Astrocyte (in vitro differentiated cells and primary cell): Measurements from ENCODE around the gene RBM14. TPM values are rescaled to one million over a fixed set of nuclear protein-coding genes. Genes with fewer than 3 reads are reported as not detected.

Experiments
- DNase-seq: peaks from one replicate; pipeline ENCODE4 v3.0.0-alpha.2; 2010; ENCODE audit warnings: low read depth
- FAIRE-seq: peaks from 2 replicates; lab custom pipeline; 2011; peaks lifted over from hg19 to GRCh38; lab: Jason Lieb, UNC
- H2AFZ ChIP-seq: 2 replicates; pipeline ENCODE4 v1.6.0; 2012; ENCODE audit warnings: low read depth, low read length, inconsistent platforms
- H3K27ac ChIP-seq: 2 replicates; pipeline ENCODE4 v1.5.1; 2011; ENCODE audit warnings: low read depth, low read length, inconsistent platforms
- H3K27me3 ChIP-seq: 2 replicates; pipeline ENCODE4 v1.6.0; 2011; ENCODE audit warnings: low read length, inconsistent platforms; ENCODE audit not compliant: insufficient read depth
- H3K36me3 ChIP-seq: 2 replicates; pipeline ENCODE4 v1.5.1; 2011; ENCODE audit warnings: low read length, inconsistent platforms; ENCODE audit not compliant: insufficient read depth
- H3K4me1 ChIP-seq: 2 replicates; pipeline ENCODE4 v1.5.1; 2011; ENCODE audit warnings: low read length, inconsistent platforms; ENCODE audit not compliant: insufficient read depth
- H3K4me2 ChIP-seq: 2 replicates; pipeline ENCODE4 v1.6.0; 2012; ENCODE audit warnings: low read length, inconsistent platforms
- H3K4me3 ChIP-seq: 2 replicates; pipeline ENCODE4 v1.5.1; 2011; ENCODE audit warnings: low read depth, mild to moderate bottlenecking, low read length, inconsistent platforms; ENCODE audit not compliant: insufficient read depth
- H3K79me2 ChIP-seq: 2 replicates; pipeline ENCODE4 v1.6.0; 2012; ENCODE audit warnings: mild to moderate bottlenecking, low read length, inconsistent platforms; ENCODE audit not compliant: insufficient read depth
- H3K9ac ChIP-seq: 2 replicates; pipeline ENCODE4 v1.6.0; 2012; ENCODE audit warnings: mild to moderate bottlenecking, low read length, inconsistent platforms
- H3K9me3 ChIP-seq: 2 replicates; pipeline ENCODE4 v1.5.1; 2012; ENCODE audit warnings: low read depth, mild to moderate bottlenecking, low read length, inconsistent platforms; ENCODE audit not compliant: insufficient read depth
- H4K20me1 ChIP-seq: 2 replicates; pipeline ENCODE4 v1.6.0; 2012; ENCODE audit warnings: low read length, inconsistent platforms; ENCODE audit not compliant: insufficient read depth
- H3K27ac Mint-ChIP-seq: one replicate; pipeline ENCODE4 v1.8.0; 2021; ENCODE audit warnings: mild to moderate bottlenecking, mixed read lengths; ENCODE audit not compliant: unreplicated experiment
- H3K27me3 Mint-ChIP-seq: one replicate; pipeline ENCODE4 v1.8.0; 2021; ENCODE audit warnings: low read depth, mixed read lengths; ENCODE audit not compliant: unreplicated experiment
- H3K36me3 Mint-ChIP-seq: one replicate; pipeline ENCODE4 v1.8.0; 2021; ENCODE audit warnings: low read depth, mixed read lengths; ENCODE audit not compliant: unreplicated experiment
- H3K4me1 Mint-ChIP-seq: one replicate; pipeline ENCODE4 v1.8.0; 2021; ENCODE audit warnings: low read depth, mixed read lengths; ENCODE audit not compliant: unreplicated experiment
- H3K4me3 Mint-ChIP-seq: one replicate; pipeline ENCODE4 v1.8.0; 2021; ENCODE audit warnings: mild to moderate bottlenecking, moderate library complexity, mixed read lengths; ENCODE audit not compliant: unreplicated experiment
- H3K9me3 Mint-ChIP-seq: one replicate; pipeline ENCODE4 v1.8.0; 2021; ENCODE audit warnings: mild to moderate bottlenecking, mixed read lengths; ENCODE audit not compliant: unreplicated experiment
- EZH2 ChIP-seq: IDR thresholded peaks from 2 replicates; pipeline ENCODE4 v1.6.1; 2012; ENCODE audit warnings: mild to moderate bottlenecking, low read length, inconsistent platforms; ENCODE audit not compliant: insufficient read depth
- total RNA-seq: library from RNA; stranded (reverse); gene quantifications from 2 replicates; pipeline ENCODE4 v1.2.1, GENCODE V29; 2021
- TF ChIP-seq, protein P1 (sequence below): IDR thresholded peaks from 2 replicates; pipeline ENCODE4 v1.5.1; 2011; ENCODE audit warnings: low read depth, mild to moderate bottlenecking, inconsistent platforms, low read length, moderate library complexity; ENCODE audit not compliant: insufficient read depth

RBM14 gene
- total RNA-seq, 1 donor from 2014 or later = 59.7 TPM

DNA sequence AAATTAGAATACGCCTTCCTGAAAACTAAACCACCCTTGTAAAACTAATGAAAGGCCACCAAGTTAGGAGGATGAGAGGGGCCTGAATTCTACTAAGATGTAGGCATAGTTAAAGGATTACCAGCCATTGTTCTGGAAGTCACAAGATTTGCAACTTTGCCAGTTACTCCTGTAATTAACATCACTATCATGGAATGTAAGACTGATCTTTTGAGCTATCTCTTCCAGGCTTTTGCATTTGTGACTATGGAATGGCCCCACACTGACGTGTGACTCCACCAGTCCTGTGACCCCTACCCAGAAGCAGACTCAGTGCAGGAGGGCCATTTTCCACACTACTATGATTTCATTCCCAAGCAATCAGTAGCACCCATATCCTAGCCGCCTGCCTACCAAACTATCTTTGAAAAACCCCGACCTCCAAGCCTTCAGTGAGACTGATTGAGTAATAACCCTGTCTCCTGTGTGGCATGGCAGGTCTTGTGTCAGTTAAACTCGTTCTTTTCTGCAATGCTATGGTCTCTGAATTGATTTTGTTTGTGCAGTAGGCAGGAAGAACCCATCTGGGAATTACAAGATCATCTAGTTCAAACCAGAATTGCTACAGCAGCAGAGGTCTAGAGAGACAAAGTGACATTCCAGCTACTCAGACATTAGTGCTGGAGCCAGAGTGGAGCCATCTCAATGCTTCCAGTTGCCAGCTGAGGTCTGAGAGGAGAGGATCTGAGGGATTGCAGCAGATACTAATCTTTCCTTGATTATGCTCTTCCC lies 46.2 kb upstream of the RBM14 start:
- H4K20me1 ChIP-seq = no peaks in the 10 kb centered on the region
- H3K36me3 ChIP-seq = no peaks in the 10 kb centered on the region
- Mint-ChIP-seq H3K9me3 (peaks cover 9% of the 10 kb centered on the region), H3K4me3 (no peak overlapping the region), H3K36me3 (no peaks in the 10 kb centered on the region), H3K4me1 (peaks cover 10% of the 10 kb centered on the region), H3K27me3 (peaks cover 24% of the 10 kb centered on the region), H3K27ac (no peak overlapping the region)
- no peak overlapping the region for H3K4me2 ChIP-seq
- H3K4me3 ChIP-seq = no peak overlapping the region
- FAIRE-seq = no peak
- H3K9me3 ChIP-seq = no peaks in the 10 kb centered on the region
- no peak for TF ChIP-seq EZH2
- TF ChIP-seq, protein P1, sequence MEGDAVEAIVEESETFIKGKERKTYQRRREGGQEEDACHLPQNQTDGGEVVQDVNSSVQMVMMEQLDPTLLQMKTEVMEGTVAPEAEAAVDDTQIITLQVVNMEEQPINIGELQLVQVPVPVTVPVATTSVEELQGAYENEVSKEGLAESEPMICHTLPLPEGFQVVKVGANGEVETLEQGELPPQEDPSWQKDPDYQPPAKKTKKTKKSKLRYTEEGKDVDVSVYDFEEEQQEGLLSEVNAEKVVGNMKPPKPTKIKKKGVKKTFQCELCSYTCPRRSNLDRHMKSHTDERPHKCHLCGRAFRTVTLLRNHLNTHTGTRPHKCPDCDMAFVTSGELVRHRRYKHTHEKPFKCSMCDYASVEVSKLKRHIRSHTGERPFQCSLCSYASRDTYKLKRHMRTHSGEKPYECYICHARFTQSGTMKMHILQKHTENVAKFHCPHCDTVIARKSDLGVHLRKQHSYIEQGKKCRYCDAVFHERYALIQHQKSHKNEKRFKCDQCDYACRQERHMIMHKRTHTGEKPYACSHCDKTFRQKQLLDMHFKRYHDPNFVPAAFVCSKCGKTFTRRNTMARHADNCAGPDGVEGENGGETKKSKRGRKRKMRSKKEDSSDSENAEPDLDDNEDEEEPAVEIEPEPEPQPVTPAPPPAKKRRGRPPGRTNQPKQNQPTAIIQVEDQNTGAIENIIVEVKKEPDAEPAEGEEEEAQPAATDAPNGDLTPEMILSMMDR = no peak
- H3K27ac ChIP-seq = no peak overlapping the region
- DNase-seq = no peak
- no peak overlapping the region for H3K9ac ChIP-seq
- H3K79me2 ChIP-seq = no peaks in the 10 kb centered on the region
- H3K27me3 ChIP-seq = peaks cover 6% of the 10 kb centered on the region
- H2AFZ ChIP-seq = no peak overlapping the region
- H3K4me1 ChIP-seq = peaks cover 9% of the 10 kb centered on the region

DNA sequence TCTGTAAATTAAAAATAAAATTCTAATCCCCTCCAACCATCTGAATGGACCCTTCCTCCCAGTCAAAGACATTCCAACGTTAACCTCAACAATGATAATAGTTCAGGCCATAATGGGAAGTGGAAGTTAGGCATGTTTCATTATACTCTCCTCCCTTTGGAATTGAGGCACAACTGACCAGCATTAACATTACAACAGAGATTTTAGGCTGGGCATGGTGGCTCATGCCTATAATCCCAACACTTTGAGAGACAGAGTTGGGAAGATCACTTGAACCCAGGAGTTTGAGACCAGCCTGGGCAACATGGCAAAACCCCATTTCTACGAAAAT lies 45.6 kb upstream of the RBM14 start:
- Mint-ChIP-seq H3K27ac (no peak overlapping the region), H3K4me3 (no peak overlapping the region), H3K4me1 (peaks cover 10% of the 10 kb centered on the region), H3K36me3 (no peaks in the 10 kb centered on the region), H3K9me3 (peaks cover 9% of the 10 kb centered on the region), H3K27me3 (peaks cover 24% of the 10 kb centered on the region)
- Histone ChIP-seq H3K27me3 (peaks cover 6% of the 10 kb centered on the region), H4K20me1 (no peaks in the 10 kb centered on the region), H3K36me3 (no peaks in the 10 kb centered on the region), H3K27ac (no peak overlapping the region), H3K4me2 (no peak overlapping the region), H3K9me3 (no peaks in the 10 kb centered on the region), H3K4me1 (peaks cover 9% of the 10 kb centered on the region), H3K9ac (no peak overlapping the region), H3K79me2 (no peaks in the 10 kb centered on the region), H3K4me3 (no peak overlapping the region), H2AFZ (no peak overlapping the region)
- TF ChIP-seq EZH2 = no peak
- TF ChIP-seq, protein P1 = no peak
- FAIRE-seq (no peak), DNase-seq (no peak)

DNA sequence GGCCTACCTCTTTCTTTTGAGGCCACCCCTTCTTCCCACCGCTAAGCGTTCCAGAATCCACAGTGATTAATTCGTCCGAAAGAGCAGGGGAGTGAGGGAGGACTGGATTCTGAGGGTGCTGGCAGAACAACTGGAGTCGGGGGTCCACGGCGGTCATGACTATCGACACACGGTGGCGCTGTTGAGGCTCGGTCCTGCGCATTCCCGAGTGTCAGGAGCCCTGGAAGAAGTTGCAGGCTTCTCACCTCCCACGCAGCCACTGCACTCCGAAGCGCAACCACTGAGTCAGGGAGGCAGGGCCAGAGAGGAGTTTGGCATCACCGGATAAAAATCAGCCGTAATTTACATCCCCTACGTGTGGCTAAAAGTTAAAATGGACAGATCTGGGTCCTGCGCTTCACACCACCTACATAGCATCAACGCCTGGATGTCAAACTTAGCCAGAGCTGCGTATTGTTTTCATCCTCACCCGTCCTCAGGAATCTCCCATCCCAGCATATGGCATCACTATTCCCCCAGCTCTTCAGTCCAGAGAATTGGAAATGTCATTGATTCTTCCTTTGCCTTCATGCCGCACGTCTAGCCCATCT lies 37.3 kb upstream of the RBM14 start:
- Histone ChIP-seq H2AFZ (peak overlapping the region; percentile 55), H3K4me1 (no peaks in the 10 kb centered on the region), H3K9me3 (no peaks in the 10 kb centered on the region), H4K20me1 (no peaks in the 10 kb centered on the region), H3K36me3 (no peaks in the 10 kb centered on the region), H3K9ac (no peak overlapping the region), H3K27ac (no peak overlapping the region), H3K79me2 (no peaks in the 10 kb centered on the region), H3K27me3 (no peaks in the 10 kb centered on the region), H3K4me3 (no peak overlapping the region), H3K4me2 (peak overlapping the region; percentile 70)
- Mint-ChIP-seq H3K36me3 (no peaks in the 10 kb centered on the region), H3K4me1 (no peaks in the 10 kb centered on the region), H3K27me3 (peaks cover 17% of the 10 kb centered on the region), H3K4me3 (no peak overlapping the region), H3K9me3 (peaks cover 20% of the 10 kb centered on the region), H3K27ac (no peak overlapping the region)
- DNase-seq (peak; percentile 61), FAIRE-seq (no peak)
- TF ChIP-seq, protein P1 = peak; percentile 72
- TF ChIP-seq EZH2 = no peak
